Sigmoid colon (tissue), 4 donors: ENCODE data around the gene LPIN3.

Experiments used
- POLR2AphosphoS5 ChIP-seq, 4 donors: sonication (generic); formaldehyde crosslinking; IDR thresholded peaks; one replicate each; pipeline ENCODE4 v1.6.1; 2017; ENCODE audit warnings: antibody characterized with exemption in 4 of 4
- TF ChIP-seq, protein P1 (sequence below), 4 experiments: fragments of 450-650 bp in 3 of 4; fragments of 200-600 bp in 1 of 4; IDR thresholded peaks; one replicate each; pipeline ENCODE4 v1.5.1; 2016 to 2019; ENCODE audit warnings: antibody characterized with exemption in 4 of 4, mild to moderate bottlenecking in 3 of 4, moderate library complexity in 2 of 4

DNA sequence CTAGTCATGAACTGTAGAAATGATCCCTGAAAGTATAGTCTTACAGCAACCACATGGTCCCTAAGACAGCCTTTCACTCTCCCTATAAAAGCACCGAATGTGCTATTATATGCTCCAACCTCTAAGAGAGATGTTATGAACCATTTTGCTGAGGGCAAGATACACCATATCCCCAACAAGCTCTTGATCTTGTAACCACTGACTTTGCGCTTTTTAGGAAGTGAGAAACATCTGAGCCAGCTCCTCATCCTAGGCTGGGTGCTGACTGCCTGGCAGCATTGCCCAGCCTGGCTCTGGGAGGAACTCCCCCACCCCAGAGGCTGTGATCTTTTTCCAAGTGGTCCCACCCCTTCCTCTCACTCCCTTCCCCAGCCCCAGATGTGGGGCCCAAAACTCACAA, 29.1 kb downstream of the LPIN3 start:
- no peak for TF ChIP-seq POLR2AphosphoS5 (IDR thresholded peaks at IDR 0.05)
- TF ChIP-seq, protein P1, sequence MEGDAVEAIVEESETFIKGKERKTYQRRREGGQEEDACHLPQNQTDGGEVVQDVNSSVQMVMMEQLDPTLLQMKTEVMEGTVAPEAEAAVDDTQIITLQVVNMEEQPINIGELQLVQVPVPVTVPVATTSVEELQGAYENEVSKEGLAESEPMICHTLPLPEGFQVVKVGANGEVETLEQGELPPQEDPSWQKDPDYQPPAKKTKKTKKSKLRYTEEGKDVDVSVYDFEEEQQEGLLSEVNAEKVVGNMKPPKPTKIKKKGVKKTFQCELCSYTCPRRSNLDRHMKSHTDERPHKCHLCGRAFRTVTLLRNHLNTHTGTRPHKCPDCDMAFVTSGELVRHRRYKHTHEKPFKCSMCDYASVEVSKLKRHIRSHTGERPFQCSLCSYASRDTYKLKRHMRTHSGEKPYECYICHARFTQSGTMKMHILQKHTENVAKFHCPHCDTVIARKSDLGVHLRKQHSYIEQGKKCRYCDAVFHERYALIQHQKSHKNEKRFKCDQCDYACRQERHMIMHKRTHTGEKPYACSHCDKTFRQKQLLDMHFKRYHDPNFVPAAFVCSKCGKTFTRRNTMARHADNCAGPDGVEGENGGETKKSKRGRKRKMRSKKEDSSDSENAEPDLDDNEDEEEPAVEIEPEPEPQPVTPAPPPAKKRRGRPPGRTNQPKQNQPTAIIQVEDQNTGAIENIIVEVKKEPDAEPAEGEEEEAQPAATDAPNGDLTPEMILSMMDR (IDR thresholded peaks at IDR 0.05), result no peak
